ENCODE results near the gene NDUFS8. TPM values are rescaled to one million over a fixed set of nuclear protein-coding genes. Genes with fewer than 3 reads are reported as not detected.
A peak's percentile ranks its signal among the peaks of the same experiment; 100 is the strongest.
"Not testable (repeated sequence)": the region's sequence is repeated elsewhere in the genome, so short reads cannot be mapped to it uniquely, and the experiment has no call there.

The NDUFS8 gene
- total RNA-seq, 1 donor from 2014 or later, result 118 TPM

GRCh38 chr11:67993821-67994220, 36.7 kb upstream of the NDUFS8 start:
- H3K9me3 ChIP-seq; H3K27ac ChIP-seq; H3K4me3 ChIP-seq; ATAC-seq; H3K4me1 ChIP-seq; intact Hi-C loops (cut with DNase I); H3K36me3 ChIP-seq; H3K27me3 ChIP-seq: not testable (repeated sequence)
- peak; percentile 69 for DNase-seq
- peak; percentile 59 for TF ChIP-seq CTCF (IDR thresholded peaks at IDR 0.05)

- H3K27ac ChIP-seq; ATAC-seq; intact Hi-C loops (cut with DNase I); H3K9me3 ChIP-seq; H3K4me3 ChIP-seq; H3K36me3 ChIP-seq; H3K4me1 ChIP-seq; H3K27me3 ChIP-seq: not testable (repeated sequence)
- DNase-seq, result peak; percentile 55
Measured at GRCh38 chr11:67994387-67994786, 36.1 kb upstream of the NDUFS8 start.

- intact Hi-C loops (cut with DNase I); H3K4me1 ChIP-seq; H3K36me3 ChIP-seq; H3K27me3 ChIP-seq; ATAC-seq; H3K27ac ChIP-seq; H3K4me3 ChIP-seq; H3K9me3 ChIP-seq: not testable (repeated sequence)
- DNase-seq, result peak; percentile 53
Measured at GRCh38 chr11:67995129-67995528, 35.4 kb upstream of the NDUFS8 start.

GRCh38 chr11:67995579-67995978, 34.9 kb upstream of the NDUFS8 start:
- DNase-seq, result peak; percentile 36
- H3K4me1 ChIP-seq; intact Hi-C loops (cut with DNase I): not testable (repeated sequence)

GRCh38 chr11:67996051-67996450, 34.4 kb upstream of the NDUFS8 start:
- peak; percentile 42 for DNase-seq
- intact Hi-C loops (cut with DNase I), result no loop called here
- TF ChIP-seq CTCF (IDR thresholded peaks at IDR 0.05), result no peak
- Histone ChIP-seq H3K4me1 (no peaks in the 10 kb centered on the region), H3K9me3 (no peaks in the 10 kb centered on the region), H3K27me3 (no peaks in the 10 kb centered on the region), H3K27ac (no peak overlapping the region), H3K36me3 (no peaks in the 10 kb centered on the region), H3K4me3 (no peak overlapping the region)
- ATAC-seq, result no peak

More at GRCh38 chr11:67995579-67995978, 34.9 kb upstream of the NDUFS8 start:
- not testable (repeated sequence) for H3K4me3 ChIP-seq, H3K36me3 ChIP-seq, H3K9me3 ChIP-seq, ATAC-seq, H3K27me3 ChIP-seq, H3K27ac ChIP-seq

GRCh38 chr11:67996622-67997474, 33.6 kb upstream of the NDUFS8 start:
- Histone ChIP-seq H3K27me3 (no peaks in the 10 kb centered on the region), H3K27ac (no peak overlapping the region), H3K4me1 (no peaks in the 10 kb centered on the region), H3K36me3 (no peaks in the 10 kb centered on the region), H3K9me3 (no peaks in the 10 kb centered on the region), H3K4me3 (no peak overlapping the region)
- intact Hi-C loops (cut with DNase I), result no loop called here
- DNase-seq (peak; percentile 91), ATAC-seq (peak; percentile 94)
- TF ChIP-seq CTCF (IDR thresholded peaks at IDR 0.05), result no peak

- ATAC-seq (no peak), DNase-seq (peak; percentile 66)
- no peak overlapping the region for H3K27ac ChIP-seq
- H3K9me3 ChIP-seq, result no peaks in the 10 kb centered on the region
- no peak for TF ChIP-seq CTCF (IDR thresholded peaks at IDR 0.05)
- no peaks in the 10 kb centered on the region for H3K36me3 ChIP-seq
- no peak overlapping the region for H3K4me3 ChIP-seq
- H3K27me3 ChIP-seq, result no peaks in the 10 kb centered on the region
- no peaks in the 10 kb centered on the region for H3K4me1 ChIP-seq
- intact Hi-C loops (cut with DNase I), result no loop called here
Measured at GRCh38 chr11:67997475-67997921, 33.0 kb upstream of the NDUFS8 start.
